Loucy (cell line): ENCODE data around the gene M1AP.

Experiments
- EZH2phosphoT487 ChIP-seq: fragments of 200-600 bp; IDR thresholded peaks from 2 replicates; pipeline ENCODE4 v1.6.1; 2018; ENCODE audit warnings: antibody characterized with exemption, mild to moderate bottlenecking, moderate library complexity, borderline replicate concordance
- TF ChIP-seq, protein P1 (sequence below): fragments of 200-600 bp; sonication (generic); conservative IDR thresholded peaks from 2 replicates; pipeline ENCODE4 v1.5.1; 2014; ENCODE audit warnings: mild to moderate bottlenecking, antibody characterized with exemption, low read length

DNA sequence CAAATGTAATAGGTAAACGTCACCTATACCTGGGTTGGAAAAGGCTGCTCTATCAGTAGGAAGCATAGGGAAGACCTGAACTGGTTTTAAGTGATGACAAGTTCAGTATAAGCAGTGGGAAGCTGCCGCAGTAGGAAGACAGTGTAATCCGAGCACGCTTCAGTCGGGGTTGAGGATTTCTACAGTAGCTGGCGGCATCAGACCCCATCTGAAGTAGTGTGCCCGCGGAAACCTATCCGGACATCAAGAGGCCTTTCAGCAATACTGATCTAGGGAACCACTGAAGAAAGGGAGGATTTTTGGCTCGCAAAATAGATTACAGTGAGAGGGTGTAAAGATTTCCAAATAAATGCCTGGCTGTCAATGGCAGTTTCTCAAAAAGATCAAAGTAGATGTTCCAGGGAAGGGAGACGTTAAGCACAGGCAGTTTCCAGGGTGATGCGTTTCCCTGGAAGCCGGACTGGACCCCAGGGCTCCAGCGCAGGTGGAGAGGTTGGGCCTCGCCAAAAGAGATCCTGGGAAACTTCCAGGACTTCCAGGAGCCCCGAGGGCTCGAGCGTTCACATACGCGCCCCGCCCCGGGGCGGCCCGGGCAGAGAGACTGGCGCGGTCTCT, 99.7 kb downstream of the M1AP start:
- TF ChIP-seq, protein P1, sequence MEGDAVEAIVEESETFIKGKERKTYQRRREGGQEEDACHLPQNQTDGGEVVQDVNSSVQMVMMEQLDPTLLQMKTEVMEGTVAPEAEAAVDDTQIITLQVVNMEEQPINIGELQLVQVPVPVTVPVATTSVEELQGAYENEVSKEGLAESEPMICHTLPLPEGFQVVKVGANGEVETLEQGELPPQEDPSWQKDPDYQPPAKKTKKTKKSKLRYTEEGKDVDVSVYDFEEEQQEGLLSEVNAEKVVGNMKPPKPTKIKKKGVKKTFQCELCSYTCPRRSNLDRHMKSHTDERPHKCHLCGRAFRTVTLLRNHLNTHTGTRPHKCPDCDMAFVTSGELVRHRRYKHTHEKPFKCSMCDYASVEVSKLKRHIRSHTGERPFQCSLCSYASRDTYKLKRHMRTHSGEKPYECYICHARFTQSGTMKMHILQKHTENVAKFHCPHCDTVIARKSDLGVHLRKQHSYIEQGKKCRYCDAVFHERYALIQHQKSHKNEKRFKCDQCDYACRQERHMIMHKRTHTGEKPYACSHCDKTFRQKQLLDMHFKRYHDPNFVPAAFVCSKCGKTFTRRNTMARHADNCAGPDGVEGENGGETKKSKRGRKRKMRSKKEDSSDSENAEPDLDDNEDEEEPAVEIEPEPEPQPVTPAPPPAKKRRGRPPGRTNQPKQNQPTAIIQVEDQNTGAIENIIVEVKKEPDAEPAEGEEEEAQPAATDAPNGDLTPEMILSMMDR, result no peak
- TF ChIP-seq EZH2phosphoT487, result no peak
